Uterus (tissue), 2 donors: ENCODE data around the gene CAMK2N2.

Experiments used
- CTCF ChIP-seq, 4 experiments: fragments of 200-600 bp in 2 of 4; fragments of 450-650 bp in 2 of 4; sonication (generic) in 2 of 4; IDR thresholded peaks; one replicate each; pipeline ENCODE4 v1.5.1; 2016 to 2019; ENCODE audit warnings: antibody characterized with exemption in 4 of 4, mild to moderate bottlenecking in 2 of 4, moderate library complexity in 1 of 4
- POLR2A ChIP-seq, 2 donors: fragments of 450-650 bp; IDR thresholded peaks; one replicate each; pipeline ENCODE4 v1.6.1; 2016; ENCODE audit warnings: antibody characterized with exemption in 2 of 2, mild to moderate bottlenecking in 1 of 2, moderate library complexity in 1 of 2

- TF ChIP-seq CTCF (IDR thresholded peaks at IDR 0.05) = no peak
- TF ChIP-seq POLR2A (IDR thresholded peaks at IDR 0.05) = no peak
These were observed 23.3 kb upstream of the CAMK2N2 start for GRCh38 chr3:184284696-184285095.
